HCT116 (cell line): ENCODE results near the gene GLIPR2. TPM values are rescaled to one million over a fixed set of nuclear protein-coding genes. Genes with fewer than 3 reads are reported as not detected.

Source experiments
- ATAC-seq: fragments of 200-7000 bp; cut with Tn5 transposase; 2 replicates; pipeline ENCODE4 v1.9.1; 2020; ENCODE audit warnings: mild to moderate bottlenecking, moderate library complexity
- BruUV-seq: library from RNA; stranded (reverse); fragments of 400-500 nt; replicated peaks from 2 replicates; lab custom pipeline; 2021; lab: Mats Ljungman, UMichigan
- CTCF ChIA-PET: fragments of 300-600 bp; sonication (Branson Sonifier 250); formaldehyde crosslinking; loops from one replicate; lab custom pipeline; 2021; ENCODE audit warnings: antibody characterized with exemption; lab: Charles Lee
- POLR2A ChIA-PET: fragments of 300-600, 350-600 bp; sonication (Branson Sonifier 250); formaldehyde crosslinking; loops from one replicate; lab custom pipeline; 2021; ENCODE audit warnings: antibody characterized with exemption; lab: Charles Lee
- RAD21 ChIA-PET, 2 experiments: fragments of 300-600 bp; sonication (Branson Sonifier 250); formaldehyde crosslinking; loops; one replicate each; lab custom pipeline; 2023; ENCODE audit warnings: low total read pairs in 2 of 2; ENCODE audit not compliant: uncharacterized antibody in 2 of 2, unreplicated experiment in 2 of 2, low non-redundant PET in 1 of 2; lab: Charles Lee
- DNase-seq: peaks from one replicate; pipeline ENCODE4 v3.0.0-alpha.2; 2010; ENCODE audit warnings: low read depth, low spot score
- H2AFZ ChIP-seq: fragments of 200-600 bp; shearing (Covaris generic), sonication (generic); 2 replicates; pipeline ENCODE4 v1.6.1; 2017; ENCODE audit warnings: low read depth, mixed run types, mixed read lengths, antibody characterized with exemption, low read length; ENCODE audit not compliant: poor library complexity, severe bottlenecking
- H3K27ac ChIP-seq: 2 replicates; pipeline ENCODE4 v1.5.1; 2012; ENCODE audit warnings: low read depth, low read length
- H3K27me3 ChIP-seq: fragments of 200-600 bp; sonication (generic); 2 replicates; pipeline ENCODE4 v1.6.1; 2016; ENCODE audit warnings: mixed run types, low read length, mixed read lengths; ENCODE audit not compliant: insufficient read depth
- H3K36me3 ChIP-seq, 2 experiments: fragments of 200-500 bp in 1 of 2; fragments of 200-600 bp in 1 of 2; sonication (Bioruptor generic) in 1 of 2; sonication (generic) in 1 of 2; 2 replicates each; pipeline versions ENCODE4 v1.5.1 to v1.6.1; 2014 to 2016; ENCODE audit warnings: low read length in 2 of 2, inconsistent platforms in 1 of 2, mixed read lengths in 1 of 2, mixed run types in 1 of 2; ENCODE audit not compliant: insufficient read depth in 2 of 2, control insufficient read depth in 1 of 2
- H3K4me1 ChIP-seq, 2 experiments: fragments of 200-600 bp in 1 of 2; sonication (generic) in 1 of 2; 2 replicates each; pipeline versions ENCODE4 v1.5.1 to v1.6.1; 2012 to 2017; ENCODE audit warnings: low read length in 2 of 2, inconsistent platforms in 1 of 2, mild to moderate bottlenecking in 1 of 2, mixed read lengths in 1 of 2, mixed run types in 1 of 2, moderate library complexity in 1 of 2; ENCODE audit not compliant: insufficient read depth in 2 of 2, control insufficient read depth in 1 of 2
- H3K4me2 ChIP-seq: fragments of 200-600 bp; sonication (generic); 2 replicates; pipeline ENCODE4 v1.6.1; 2017; ENCODE audit warnings: mixed run types, low read length, mixed read lengths
- H3K4me3 ChIP-seq, 2 experiments: fragments of 200-600 bp in 1 of 2; sonication (generic) in 1 of 2; replicated peaks in 1 of 2; 2 replicates each; pipeline ENCODE4 v1.5.1; 2011 to 2016; ENCODE audit warnings: low read length in 2 of 2, control low read depth in 1 of 2, low read depth in 1 of 2, mild to moderate bottlenecking in 1 of 2, mixed read lengths in 1 of 2, mixed run types in 1 of 2
- H3K79me2 ChIP-seq: fragments of 200-600 bp; sonication (generic); 2 replicates; pipeline ENCODE4 v1.6.1; 2017; ENCODE audit warnings: mild to moderate bottlenecking, mixed run types, low read length, moderate library complexity, mixed read lengths; ENCODE audit not compliant: insufficient read depth
- H3K9ac ChIP-seq: fragments of 200-600 bp; sonication (generic); 2 replicates; pipeline ENCODE4 v1.6.1; 2016; ENCODE audit warnings: low read length, mixed read lengths
- H3K9me2 ChIP-seq: fragments of 200-600 bp; sonication (generic), shearing (Covaris generic); 2 replicates; pipeline ENCODE4 v1.6.1; 2017; ENCODE audit warnings: mixed run types, mild to moderate bottlenecking, moderate library complexity; ENCODE audit not compliant: insufficient read depth
- H3K9me3 ChIP-seq, 2 experiments: fragments of 200-500 bp in 1 of 2; fragments of 200-600 bp in 1 of 2; sonication (Bioruptor generic) in 1 of 2; sonication (generic) in 1 of 2; 2 replicates each; pipeline ENCODE4 v1.6.1; 2014 to 2017; ENCODE audit warnings: low read length in 2 of 2, mixed read lengths in 2 of 2, inconsistent platforms in 1 of 2, low read depth in 1 of 2, mild to moderate bottlenecking in 1 of 2, mixed run types in 1 of 2, moderate library complexity in 1 of 2; ENCODE audit not compliant: control insufficient read depth in 1 of 2, insufficient read depth in 1 of 2
- H4K20me1 ChIP-seq: fragments of 200-600 bp; sonication (generic), shearing (Covaris generic); 2 replicates; pipeline ENCODE4 v1.6.1; 2017; ENCODE audit warnings: mixed run types, mild to moderate bottlenecking, moderate library complexity; ENCODE audit not compliant: insufficient read depth
- CEBPB ChIP-seq: IDR thresholded peaks from 2 replicates; pipeline ENCODE4 v1.6.1; 2012; ENCODE audit warnings: low read depth
- ELF1 ChIP-seq: IDR thresholded peaks from 2 replicates; pipeline ENCODE4 v1.6.1; 2012; ENCODE audit warnings: low read depth, borderline replicate concordance
- EZH2phosphoT487 ChIP-seq: fragments of 200-600 bp; IDR thresholded peaks from 2 replicates; pipeline ENCODE4 v1.6.1; 2018; ENCODE audit warnings: antibody characterized with exemption, borderline replicate concordance
- JUND ChIP-seq: IDR thresholded peaks from 2 replicates; pipeline ENCODE4 v1.6.1; 2012
- POLR2A ChIP-seq: IDR thresholded peaks from 2 replicates; pipeline ENCODE4 v1.7.0; 2011; ENCODE audit warnings: borderline replicate concordance; ENCODE audit not compliant: insufficient read depth, insufficient read length; ENCODE audit errors: extremely low read depth
- SRF ChIP-seq: IDR thresholded peaks from 2 replicates; pipeline ENCODE4 v1.6.1; 2012; ENCODE audit warnings: low read depth
- TCF7L2 ChIP-seq: IDR thresholded peaks from 2 replicates; pipeline ENCODE4 v1.7.0; 2011; ENCODE audit warnings: borderline replicate concordance, inconsistent platforms; ENCODE audit not compliant: insufficient read depth, insufficient read length; ENCODE audit errors: extremely low read depth
- ZNF274 ChIP-seq: fragments of 200-500 bp; sonication (Bioruptor generic); IDR thresholded peaks from 2 replicates; pipeline ENCODE4 v1.6.1; 2014; ENCODE audit warnings: mild to moderate bottlenecking, low read depth, low read length, inconsistent platforms
- intact Hi-C: fragments of 100-400 bp; cut with micrococcal nuclease; formaldehyde crosslinking; loops from 2 replicates; pipeline ENCODE4 v1.10.0; 2022
- total RNA-seq: library from RNA; stranded (reverse); gene quantifications from one replicate; pipeline ENCODE4 v1.2.1, GENCODE V29; 2021; ENCODE audit not compliant: unreplicated experiment
- TF ChIP-seq, protein P1 (sequence below): IDR thresholded peaks from 2 replicates; pipeline ENCODE4 v1.6.1; 2011; ENCODE audit warnings: mild to moderate bottlenecking, low read length, moderate library complexity; ENCODE audit not compliant: insufficient replicate concordance; ENCODE audit errors: extremely low read depth
- TF ChIP-seq, protein P2 (sequence below), 3 experiments: fragments of 200-600 bp in 1 of 3; sonication (generic) in 1 of 3; IDR thresholded peaks in 2 of 3; conservative IDR thresholded peaks in 1 of 3; 2 replicates each; pipeline ENCODE4 v1.5.1; 2012 to 2017; ENCODE audit warnings: low read depth in 2 of 3, low read length in 2 of 3, antibody characterized with exemption in 1 of 3, borderline replicate concordance in 1 of 3, control low read depth in 1 of 3, mild to moderate bottlenecking in 1 of 3, mixed read lengths in 1 of 3, mixed run types in 1 of 3, moderate library complexity in 1 of 3; ENCODE audit not compliant: insufficient read depth in 1 of 3
- TF ChIP-seq, protein P3 (sequence below): IDR thresholded peaks from 2 replicates; pipeline ENCODE4 v1.6.1; 2012

Gene GLIPR2
- total RNA-seq, 1 experiment from 2014 or later: 14.5 TPM

DNA sequence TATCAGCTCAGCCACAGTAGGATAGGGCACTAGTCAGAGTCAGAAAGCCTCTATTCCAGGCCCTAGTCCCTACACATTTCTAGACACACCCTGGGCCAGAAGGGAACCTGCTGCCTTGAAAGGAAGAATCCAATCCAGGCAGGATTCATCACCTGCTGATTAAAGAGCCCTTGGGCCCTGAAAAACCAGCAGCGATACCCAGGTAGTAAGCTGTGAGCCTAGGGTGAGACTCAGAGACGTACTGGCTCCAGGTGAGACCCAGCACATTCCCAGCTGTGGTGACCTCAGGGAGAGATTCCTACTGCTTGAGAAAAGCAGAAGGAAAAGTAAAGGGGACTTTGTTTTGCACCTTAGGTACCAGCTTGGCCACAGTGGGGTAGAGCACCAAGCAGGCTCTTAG lies 37.3 kb downstream of the GLIPR2 start (continued):
- TF ChIP-seq, protein P1, sequence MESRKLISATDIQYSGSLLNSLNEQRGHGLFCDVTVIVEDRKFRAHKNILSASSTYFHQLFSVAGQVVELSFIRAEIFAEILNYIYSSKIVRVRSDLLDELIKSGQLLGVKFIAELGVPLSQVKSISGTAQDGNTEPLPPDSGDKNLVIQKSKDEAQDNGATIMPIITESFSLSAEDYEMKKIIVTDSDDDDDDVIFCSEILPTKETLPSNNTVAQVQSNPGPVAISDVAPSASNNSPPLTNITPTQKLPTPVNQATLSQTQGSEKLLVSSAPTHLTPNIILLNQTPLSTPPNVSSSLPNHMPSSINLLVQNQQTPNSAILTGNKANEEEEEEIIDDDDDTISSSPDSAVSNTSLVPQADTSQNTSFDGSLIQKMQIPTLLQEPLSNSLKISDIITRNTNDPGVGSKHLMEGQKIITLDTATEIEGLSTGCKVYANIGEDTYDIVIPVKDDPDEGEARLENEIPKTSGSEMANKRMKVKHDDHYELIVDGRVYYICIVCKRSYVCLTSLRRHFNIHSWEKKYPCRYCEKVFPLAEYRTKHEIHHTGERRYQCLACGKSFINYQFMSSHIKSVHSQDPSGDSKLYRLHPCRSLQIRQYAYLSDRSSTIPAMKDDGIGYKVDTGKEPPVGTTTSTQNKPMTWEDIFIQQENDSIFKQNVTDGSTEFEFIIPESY: no peak
- TF ChIP-seq ELF1 (no peak), CEBPB (no peak), TCF7L2 (no peak), SRF (no peak), EZH2phosphoT487 (no peak), POLR2A (no peak), ZNF274 (no peak)
- TF ChIP-seq, protein P2, sequence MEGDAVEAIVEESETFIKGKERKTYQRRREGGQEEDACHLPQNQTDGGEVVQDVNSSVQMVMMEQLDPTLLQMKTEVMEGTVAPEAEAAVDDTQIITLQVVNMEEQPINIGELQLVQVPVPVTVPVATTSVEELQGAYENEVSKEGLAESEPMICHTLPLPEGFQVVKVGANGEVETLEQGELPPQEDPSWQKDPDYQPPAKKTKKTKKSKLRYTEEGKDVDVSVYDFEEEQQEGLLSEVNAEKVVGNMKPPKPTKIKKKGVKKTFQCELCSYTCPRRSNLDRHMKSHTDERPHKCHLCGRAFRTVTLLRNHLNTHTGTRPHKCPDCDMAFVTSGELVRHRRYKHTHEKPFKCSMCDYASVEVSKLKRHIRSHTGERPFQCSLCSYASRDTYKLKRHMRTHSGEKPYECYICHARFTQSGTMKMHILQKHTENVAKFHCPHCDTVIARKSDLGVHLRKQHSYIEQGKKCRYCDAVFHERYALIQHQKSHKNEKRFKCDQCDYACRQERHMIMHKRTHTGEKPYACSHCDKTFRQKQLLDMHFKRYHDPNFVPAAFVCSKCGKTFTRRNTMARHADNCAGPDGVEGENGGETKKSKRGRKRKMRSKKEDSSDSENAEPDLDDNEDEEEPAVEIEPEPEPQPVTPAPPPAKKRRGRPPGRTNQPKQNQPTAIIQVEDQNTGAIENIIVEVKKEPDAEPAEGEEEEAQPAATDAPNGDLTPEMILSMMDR (IDR thresholded peaks at IDR 0.05 in 2 of 3, conservative IDR thresholded peaks at IDR 0.05 in 1 of 3; ENCODE audit: borderline replicate concordance in 1 of 3, insufficient read depth in 1 of 3, low read depth in 2 of 3, low read length in 2 of 3): no peak

DNA sequence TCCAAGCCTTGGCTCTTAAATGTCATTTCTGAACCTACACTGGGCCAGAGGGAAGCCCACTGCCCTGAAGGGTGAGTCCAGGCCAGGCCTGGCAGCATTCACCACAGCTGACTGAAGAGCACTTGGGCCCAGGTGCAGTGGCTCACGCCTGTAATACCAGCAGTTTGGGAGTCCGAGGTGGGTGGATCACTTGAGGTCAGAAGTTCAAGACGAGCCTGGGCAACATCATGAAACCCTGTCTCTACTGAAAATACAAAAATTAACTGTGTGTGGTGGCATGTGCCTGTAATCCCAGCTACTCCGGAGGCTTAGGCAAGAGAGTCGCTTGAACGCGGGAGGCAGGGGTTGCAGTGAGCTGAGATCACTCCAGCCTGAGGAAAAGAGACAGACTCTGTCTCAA lies 37.7 kb downstream of the GLIPR2 start:
- Histone ChIP-seq H3K27ac (no peak overlapping the region), H3K27me3 (no peaks in the 10 kb centered on the region), H3K9me3 (no peaks in the 10 kb centered on the region), H3K9me2 (no peaks in the 10 kb centered on the region), H3K36me3 (no peaks in the 10 kb centered on the region), H4K20me1 (no peaks in the 10 kb centered on the region), H3K4me3 (no peak overlapping the region), H3K9ac (no peak overlapping the region), H3K4me1 (no peaks in the 10 kb centered on the region), H3K79me2 (no peaks in the 10 kb centered on the region), H2AFZ (no peak overlapping the region), H3K4me2 (no peak overlapping the region)
- TF ChIP-seq JUND (no peak), EZH2phosphoT487 (no peak)
- TF ChIP-seq, protein P3, sequence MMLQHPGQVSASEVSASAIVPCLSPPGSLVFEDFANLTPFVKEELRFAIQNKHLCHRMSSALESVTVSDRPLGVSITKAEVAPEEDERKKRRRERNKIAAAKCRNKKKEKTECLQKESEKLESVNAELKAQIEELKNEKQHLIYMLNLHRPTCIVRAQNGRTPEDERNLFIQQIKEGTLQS: no peak
- no peak for ATAC-seq
- no TSS peak for BruUV-seq
- no peak for DNase-seq
- ChIA-PET POLR2A (interaction anchor here (1.5 kb wide), 1 partner anchor 16 kb away, joined by 4 read pairs; the partner anchor contains the start of gene CLTA), RAD21 (no interaction called here), CTCF (no interaction called here)
- intact Hi-C loops: no loop called here
